Liver (tissue), 9 donors: Measurements from ENCODE around the gene MYO9B. TPM values are rescaled to one million over a fixed set of nuclear protein-coding genes. Genes with fewer than 3 reads are reported as not detected.

Experiments used
- DNase-seq: peaks from one replicate; pipeline ENCODE4 v3.0.0-alpha.2; 2017; ENCODE audit warnings: low spot score
- H3K27ac ChIP-seq, 2 donors: one replicate each; pipeline ENCODE4 v1.7.0; 2013; ENCODE audit warnings: inconsistent platforms in 2 of 2, low read length in 2 of 2, control low read depth in 1 of 2, low read depth in 1 of 2, mild to moderate bottlenecking in 1 of 2
- H3K27me3 ChIP-seq, 4 donors: one replicate each; pipeline versions ENCODE4 v1.6.1 to v1.7.0; 2013; ENCODE audit warnings: low read length in 3 of 4, inconsistent platforms in 1 of 4, mild to moderate bottlenecking in 1 of 4, moderate library complexity in 1 of 4; ENCODE audit not compliant: control insufficient read depth in 4 of 4, insufficient read depth in 4 of 4
- H3K36me3 ChIP-seq, 4 donors: one replicate each; pipeline versions ENCODE4 v1.6.1 to v1.7.0; 2013; ENCODE audit warnings: low read length in 3 of 4, mild to moderate bottlenecking in 3 of 4, low read depth in 1 of 4, moderate library complexity in 1 of 4; ENCODE audit not compliant: control insufficient read depth in 4 of 4, insufficient read depth in 3 of 4
- H3K4me1 ChIP-seq, 4 donors: one replicate each; pipeline versions ENCODE4 v1.6.1 to v1.7.0; 2013; ENCODE audit warnings: low read length in 3 of 4, mild to moderate bottlenecking in 3 of 4, moderate library complexity in 1 of 4; ENCODE audit not compliant: control insufficient read depth in 4 of 4, insufficient read depth in 4 of 4
- H3K4me3 ChIP-seq, 3 donors: one replicate each; pipeline versions ENCODE4 v1.6.1 to v1.7.0; 2013; ENCODE audit warnings: low read length in 3 of 3, control low read depth in 1 of 3, low read depth in 1 of 3, mild to moderate bottlenecking in 1 of 3
- H3K9ac ChIP-seq, 2 donors: one replicate each; pipeline ENCODE4 v1.7.0; 2013; ENCODE audit warnings: low read length in 2 of 2, mild to moderate bottlenecking in 2 of 2, moderate library complexity in 2 of 2, control low read depth in 1 of 2, low read depth in 1 of 2
- H3K9me3 ChIP-seq, 4 donors: one replicate each; pipeline versions ENCODE4 v1.6.1 to v1.7.0; 2013; ENCODE audit warnings: low read length in 3 of 4; ENCODE audit not compliant: control insufficient read depth in 4 of 4
- CTCF ChIP-seq: fragments of 150-350 bp; IDR thresholded peaks from 2 replicates; pipeline ENCODE4 v1.5.1; 2017; ENCODE audit warnings: improper control_type of control experiment, low read depth, low read length; ENCODE audit not compliant: missing input control
- EGR1 ChIP-seq, 2 donors: IDR thresholded peaks; 2 replicates each; pipeline ENCODE4 v1.6.1; 2016 to 2018; ENCODE audit warnings: antibody characterized with exemption in 2 of 2, low read depth in 2 of 2
- FOXA1 ChIP-seq: IDR thresholded peaks from 2 replicates; pipeline ENCODE4 v1.6.1; 2016; ENCODE audit warnings: antibody characterized with exemption
- FOXA2 ChIP-seq: IDR thresholded peaks from 2 replicates; pipeline ENCODE4 v1.6.1; 2016; ENCODE audit warnings: antibody characterized with exemption
- GABPA ChIP-seq, 2 donors: IDR thresholded peaks in 1 of 2; conservative IDR thresholded peaks in 1 of 2; 2 replicates each; pipeline ENCODE4 v1.6.1; 2016; ENCODE audit warnings: antibody characterized with exemption in 2 of 2, mild to moderate bottlenecking in 1 of 2, moderate library complexity in 1 of 2
- HNF4A ChIP-seq, 2 donors: conservative IDR thresholded peaks; 2 replicates each; pipeline ENCODE4 v1.6.1; 2016; ENCODE audit warnings: antibody characterized with exemption in 2 of 2, mild to moderate bottlenecking in 2 of 2
- HNF4G ChIP-seq: IDR thresholded peaks from 2 replicates; pipeline ENCODE4 v1.6.1; 2016; ENCODE audit warnings: antibody characterized with exemption
- JUND ChIP-seq, 2 donors: IDR thresholded peaks; 2 replicates each; pipeline ENCODE4 v1.6.1; 2016; ENCODE audit warnings: antibody characterized with exemption in 2 of 2
- MAX ChIP-seq: IDR thresholded peaks from 2 replicates; pipeline ENCODE4 v1.6.1; 2016; ENCODE audit warnings: antibody characterized with exemption
- NR2F2 ChIP-seq: IDR thresholded peaks from 2 replicates; pipeline ENCODE4 v1.6.1; 2016; ENCODE audit warnings: antibody characterized with exemption
- RAD21 ChIP-seq, 2 donors: IDR thresholded peaks; 2 replicates each; pipeline ENCODE4 v1.6.1; 2016; ENCODE audit warnings: antibody characterized with exemption in 2 of 2, mild to moderate bottlenecking in 2 of 2
- SP1 ChIP-seq: IDR thresholded peaks from 2 replicates; pipeline ENCODE4 v1.6.1; 2018; ENCODE audit warnings: antibody characterized with exemption, mild to moderate bottlenecking
- TAF1 ChIP-seq: conservative IDR thresholded peaks from 2 replicates; pipeline ENCODE4 v1.6.1; 2016; ENCODE audit warnings: antibody characterized with exemption, mild to moderate bottlenecking
- YY1 ChIP-seq: IDR thresholded peaks from 2 replicates; pipeline ENCODE4 v1.6.1; 2016; ENCODE audit warnings: antibody characterized with exemption, mild to moderate bottlenecking
- ZBTB33 ChIP-seq: IDR thresholded peaks from 2 replicates; pipeline ENCODE4 v1.6.1; 2016; ENCODE audit warnings: antibody characterized with exemption
- WGBS: extraction: QIAGEN DNeasy Blood & Tissue Kit; methylation state at CpG from one replicate; pipeline ENCODE4 v1.1.7; 2013; 5-methylcytosine and 5-hydroxymethylcytosine counted together
- polyA plus RNA-seq, 2 donors: library from polyadenylated mRNA; stranded (reverse) in 1 of 2; unstranded in 1 of 2; fragments of 200-250 nt in 1 of 2; fragments of >200 nt in 1 of 2; fragmentation: Nextera tagmentation in 1 of 2; extraction: Ambion mirVana in 1 of 2; gene quantifications; one replicate each; pipeline versions ENCODE4 v1.2.1 to v1.2.3, GENCODE V29; 2013 to 2015
- total RNA-seq, 2 donors: library from RNA; depleted of rRNA; stranded (reverse); fragments of >200 nt; gene quantifications; one replicate each; pipeline ENCODE4 v1.2.3, GENCODE V29; 2014
- TF ChIP-seq, protein P1 (sequence below): IDR thresholded peaks from 2 replicates; pipeline ENCODE4 v1.6.1; 2016; ENCODE audit warnings: antibody characterized with exemption, mild to moderate bottlenecking
- donor health status: healthy.
- donor health status: healthy.
- donor health status: healthy.
- donor health status: healthy.
- donor health status: healthy.

Gene MYO9B
- total and polyA plus RNA-seq, 4 donors: 9.1 to 32.5 (median 21.0) TPM

GRCh38 chr19:17055636-17056035, 19.9 kb upstream of the MYO9B start:
- peaks cover 0 to 1% (median 0%) of the 10 kb centered on the region in 4 donors for H3K9me3 ChIP-seq
- WGBS: 96% methylated on average over 15 of the region's 15 CpGs
- no peak for TF ChIP-seq MAX
- TF ChIP-seq HNF4A (conservative IDR thresholded peaks at IDR 0.05): no peak
- TF ChIP-seq, protein P1, sequence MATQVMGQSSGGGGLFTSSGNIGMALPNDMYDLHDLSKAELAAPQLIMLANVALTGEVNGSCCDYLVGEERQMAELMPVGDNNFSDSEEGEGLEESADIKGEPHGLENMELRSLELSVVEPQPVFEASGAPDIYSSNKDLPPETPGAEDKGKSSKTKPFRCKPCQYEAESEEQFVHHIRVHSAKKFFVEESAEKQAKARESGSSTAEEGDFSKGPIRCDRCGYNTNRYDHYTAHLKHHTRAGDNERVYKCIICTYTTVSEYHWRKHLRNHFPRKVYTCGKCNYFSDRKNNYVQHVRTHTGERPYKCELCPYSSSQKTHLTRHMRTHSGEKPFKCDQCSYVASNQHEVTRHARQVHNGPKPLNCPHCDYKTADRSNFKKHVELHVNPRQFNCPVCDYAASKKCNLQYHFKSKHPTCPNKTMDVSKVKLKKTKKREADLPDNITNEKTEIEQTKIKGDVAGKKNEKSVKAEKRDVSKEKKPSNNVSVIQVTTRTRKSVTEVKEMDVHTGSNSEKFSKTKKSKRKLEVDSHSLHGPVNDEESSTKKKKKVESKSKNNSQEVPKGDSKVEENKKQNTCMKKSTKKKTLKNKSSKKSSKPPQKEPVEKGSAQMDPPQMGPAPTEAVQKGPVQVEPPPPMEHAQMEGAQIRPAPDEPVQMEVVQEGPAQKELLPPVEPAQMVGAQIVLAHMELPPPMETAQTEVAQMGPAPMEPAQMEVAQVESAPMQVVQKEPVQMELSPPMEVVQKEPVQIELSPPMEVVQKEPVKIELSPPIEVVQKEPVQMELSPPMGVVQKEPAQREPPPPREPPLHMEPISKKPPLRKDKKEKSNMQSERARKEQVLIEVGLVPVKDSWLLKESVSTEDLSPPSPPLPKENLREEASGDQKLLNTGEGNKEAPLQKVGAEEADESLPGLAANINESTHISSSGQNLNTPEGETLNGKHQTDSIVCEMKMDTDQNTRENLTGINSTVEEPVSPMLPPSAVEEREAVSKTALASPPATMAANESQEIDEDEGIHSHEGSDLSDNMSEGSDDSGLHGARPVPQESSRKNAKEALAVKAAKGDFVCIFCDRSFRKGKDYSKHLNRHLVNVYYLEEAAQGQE: no peak
- TF ChIP-seq TAF1: no peak
- no peak for TF ChIP-seq NR2F2
- TF ChIP-seq FOXA2: no peak
- no peak for TF ChIP-seq ZBTB33
- no peaks in the 10 kb centered on the region for H3K27me3 ChIP-seq
- H3K4me3 ChIP-seq: no peak overlapping the region
- H3K9ac ChIP-seq: no peak overlapping the region
- H3K36me3 ChIP-seq: peaks cover 9 to 45% (median 21%) of the 10 kb centered on the region in 4 donors
- no peaks in the 10 kb centered on the region for H3K4me1 ChIP-seq
- no peak for DNase-seq
- no peak overlapping the region for H3K27ac ChIP-seq

DNA sequence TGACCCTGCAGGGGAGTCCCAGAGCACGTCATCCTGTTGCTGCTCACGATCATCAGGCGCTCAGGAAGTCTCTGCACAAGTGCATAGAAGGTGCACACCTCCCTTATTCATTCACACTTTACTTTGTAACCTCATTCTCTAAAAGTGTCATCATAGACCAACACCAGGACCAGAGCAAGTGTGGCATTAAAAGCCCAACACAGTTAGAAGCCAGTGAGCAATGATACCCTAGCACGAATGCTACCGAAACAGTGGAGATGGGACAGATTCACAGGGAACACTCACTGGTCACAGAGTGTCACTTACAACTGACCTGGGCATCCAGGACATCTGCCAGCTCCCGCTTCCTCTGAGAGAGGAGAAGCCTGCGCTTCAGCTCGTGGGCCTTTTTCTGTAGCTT, 17.3 kb upstream of the MYO9B start:
- Histone ChIP-seq H3K27ac (no peak overlapping the region), H3K36me3 (peaks cover 6 to 37% (median 17%) of the 10 kb centered on the region in 4 donors), H3K9ac (no peak overlapping the region), H3K9me3 (peaks cover 0 to 1% (median 0%) of the 10 kb centered on the region in 4 donors), H3K27me3 (no peaks in the 10 kb centered on the region), H3K4me1 (no peaks in the 10 kb centered on the region), H3K4me3 (no peak overlapping the region)
- TF ChIP-seq FOXA1: no peak
- no peak for TF ChIP-seq HNF4G
- no peak for TF ChIP-seq YY1
- no peak for TF ChIP-seq NR2F2
- TF ChIP-seq CTCF: no peak
- TF ChIP-seq RAD21 (IDR thresholded peaks at IDR 0.05): no peak
- no peak for TF ChIP-seq EGR1 (IDR thresholded peaks at IDR 0.05; ENCODE audit: low read depth in 2 of 2)
- TF ChIP-seq HNF4A (conservative IDR thresholded peaks at IDR 0.05): no peak
- no peak for TF ChIP-seq GABPA (IDR thresholded peaks at IDR 0.05 in 1 of 2, conservative IDR thresholded peaks at IDR 0.05 in 1 of 2)
- TF ChIP-seq ZBTB33: no peak
- TF ChIP-seq, protein P1: no peak
- TF ChIP-seq SP1: no peak
- no peak for TF ChIP-seq JUND (IDR thresholded peaks at IDR 0.05)
- 97% methylated on average over 8 of the region's 8 CpGs for WGBS
- no peak for DNase-seq
